HPDE6-E6E7 (cell line): ENCODE data around the gene GLDC.
"Not testable (repeated sequence)": the region's sequence is repeated elsewhere in the genome, so short reads cannot be mapped to it uniquely, and the experiment has no call there.

ENCODE experiments used
- DNase-seq: peaks from one replicate; pipeline ENCODE4 v3.0.0; 2011; ENCODE audit warnings: missing footprints; ENCODE audit errors: extremely low spot score

The GLDC gene

DNA sequence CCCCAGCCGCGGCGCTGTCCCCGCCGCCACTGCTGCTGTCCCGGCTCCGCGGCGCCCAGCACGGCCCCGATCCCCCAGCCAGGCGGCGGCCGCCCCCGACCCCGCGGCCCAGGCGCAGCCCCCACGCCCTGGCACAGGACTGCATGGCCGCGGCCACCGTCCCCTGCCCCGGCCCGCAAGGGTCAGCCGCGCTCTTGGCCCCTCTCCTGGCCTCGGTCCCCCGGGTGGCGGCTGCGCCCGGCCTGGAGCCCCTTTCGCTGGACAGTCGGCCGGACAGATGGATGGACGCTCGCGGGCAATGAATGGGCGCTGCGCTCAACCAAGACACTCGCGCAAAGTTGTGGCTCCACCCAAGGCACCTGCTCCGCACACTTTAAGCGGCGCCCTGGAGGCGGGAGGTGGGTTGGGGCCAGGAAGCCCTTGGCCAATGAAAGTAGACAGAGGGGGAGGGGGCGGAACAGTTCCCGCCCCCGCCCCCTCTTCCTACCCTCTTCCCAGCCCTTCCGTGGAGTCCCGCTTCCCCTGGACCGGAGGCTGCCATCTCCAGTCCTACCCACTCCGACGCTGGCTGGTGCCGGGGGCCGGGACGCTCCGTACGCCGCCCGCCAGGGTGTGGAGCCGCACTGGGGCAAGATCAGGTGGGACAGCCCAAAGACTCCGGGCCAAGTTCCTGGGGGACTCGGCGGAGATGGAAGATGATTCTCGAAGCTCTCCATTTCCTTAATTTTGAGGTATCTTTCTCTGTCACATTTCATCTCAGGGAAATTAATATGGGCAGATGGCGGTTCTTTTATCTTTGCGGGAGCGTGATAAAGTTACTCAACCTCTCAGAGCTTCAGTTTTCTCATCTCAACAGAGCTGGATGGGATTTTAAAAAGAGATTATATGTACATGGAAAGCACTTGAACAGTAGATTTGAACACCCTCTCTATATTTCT lies at the start of gene GLDC:
GLDC (minus strand) TSS at position 375 of the 938 bp plus-strand sequence; CDS start at position 145, 230 bp downstream.
- DNase-seq = peak; percentile 66

DNA sequence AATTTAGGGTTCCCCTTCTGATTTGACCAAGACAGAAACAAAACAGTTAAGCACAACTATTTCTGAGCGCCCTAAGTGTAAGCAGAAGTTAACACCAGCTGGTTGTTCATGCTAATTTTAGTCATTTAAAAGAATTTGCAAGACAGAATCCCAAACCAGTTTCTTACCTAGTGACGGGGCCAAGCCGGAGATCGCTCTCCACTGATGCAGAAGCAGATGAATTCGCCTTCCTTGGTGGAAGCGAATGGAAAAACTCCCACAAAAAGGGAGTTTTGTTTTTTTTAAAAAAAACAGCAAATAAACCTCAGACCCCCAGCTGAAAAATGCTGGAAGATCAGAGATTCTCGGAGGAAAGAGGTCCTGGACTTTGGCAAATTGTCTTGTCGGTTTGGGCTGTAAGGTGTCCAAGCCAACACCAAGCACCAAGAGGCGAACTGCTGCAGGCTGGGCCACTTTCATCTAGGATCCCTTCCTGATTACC lies 47.4 kb upstream of the GLDC start:
- DNase-seq = no peak

DNA sequence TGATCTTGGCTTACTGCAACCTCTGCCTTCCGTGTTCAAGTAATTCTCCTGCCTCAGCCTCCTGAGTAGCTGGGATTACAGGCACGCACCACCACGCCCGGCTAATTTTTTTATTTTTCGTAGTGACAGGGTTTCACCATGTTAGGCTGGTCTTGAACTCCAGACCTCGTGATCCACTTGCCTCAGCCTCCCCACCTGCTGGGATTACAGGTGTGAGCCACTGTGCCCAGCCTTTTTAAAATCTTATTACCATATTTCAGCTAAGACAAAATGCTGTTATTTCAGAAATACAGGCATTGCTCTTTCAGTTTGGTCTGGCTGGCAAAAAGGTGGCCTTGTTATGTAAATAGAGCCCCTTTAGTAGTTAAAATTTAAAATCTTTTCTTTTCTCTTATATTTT lies 46.9 kb upstream of the GLDC start:
- DNase-seq = no peak

DNA sequence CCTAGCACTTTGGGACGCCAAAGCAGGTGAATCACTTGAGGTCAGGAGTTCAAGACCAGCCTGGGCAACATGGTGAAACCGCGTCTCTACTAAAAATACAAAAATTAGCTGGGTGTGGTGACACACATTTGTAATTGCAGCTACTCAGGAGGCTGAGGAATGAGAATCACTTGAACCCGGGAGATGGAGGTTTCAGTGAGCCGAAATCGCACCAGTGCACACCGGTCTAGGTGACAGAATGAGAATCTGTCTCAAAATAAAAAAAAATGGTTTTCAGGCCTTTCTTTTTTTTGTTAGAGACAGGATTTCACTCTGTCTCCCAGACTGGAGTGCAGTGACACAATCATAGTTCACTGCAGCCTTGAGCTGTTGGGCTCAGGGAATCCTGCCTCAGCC lies 45.1 kb upstream of the GLDC start:
- DNase-seq = not testable (repeated sequence)

DNA sequence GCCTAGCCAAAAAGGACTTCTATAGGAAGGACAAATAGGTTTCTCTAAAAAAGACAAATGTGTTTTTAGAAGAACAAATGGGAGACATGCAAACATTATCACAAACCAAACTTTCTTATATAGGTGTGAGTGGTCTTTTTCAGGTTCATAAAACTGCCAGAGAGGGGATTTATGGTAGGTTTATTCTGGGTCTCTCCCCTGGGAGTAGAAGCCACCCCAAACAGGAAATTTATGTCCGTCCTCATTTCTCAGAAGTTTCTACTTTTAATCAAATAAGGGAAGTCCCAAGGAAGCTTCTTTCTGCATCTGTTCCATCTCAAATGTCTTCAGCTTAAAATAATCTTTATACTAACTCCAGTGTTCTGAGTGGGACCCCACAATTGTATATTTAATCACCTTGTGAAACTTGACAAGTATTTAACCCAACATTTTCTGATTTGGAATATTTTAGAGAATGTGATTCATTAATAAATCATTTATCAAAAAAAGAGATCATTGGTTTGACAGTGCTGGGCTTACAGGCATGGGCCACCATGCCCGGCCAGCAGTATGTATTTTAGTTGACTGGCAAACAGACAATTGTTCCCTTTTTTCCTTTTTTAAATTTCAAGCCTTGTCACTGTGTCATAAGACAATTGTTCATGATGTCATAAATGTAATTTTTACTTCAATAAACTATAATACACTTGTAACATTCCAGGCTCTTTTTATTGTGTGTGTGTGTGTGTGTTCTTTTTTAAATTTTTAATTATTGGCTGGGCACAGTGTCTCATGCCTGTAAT lies 44.6 kb upstream of the GLDC start:
- DNase-seq = no peak

DNA sequence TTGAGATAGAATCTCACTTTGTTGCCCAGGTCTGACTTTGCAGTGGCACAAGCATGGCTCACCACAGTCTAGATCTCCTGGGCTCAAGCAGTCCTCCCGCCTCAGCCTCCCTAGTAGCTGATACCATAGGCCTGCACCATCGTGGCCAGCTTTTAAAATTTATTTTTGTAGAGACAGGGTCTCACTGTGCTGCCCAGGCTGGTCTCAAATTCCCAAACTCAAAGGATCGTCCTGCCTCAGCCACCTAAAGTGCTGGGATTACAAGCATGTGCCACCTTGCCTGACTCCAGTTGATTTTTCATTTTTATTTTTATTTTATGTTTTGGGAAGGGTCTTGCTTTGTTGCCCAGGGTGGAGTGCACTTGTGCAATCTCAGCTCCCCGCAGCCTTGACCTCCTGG lies 41.7 kb upstream of the GLDC start:
- DNase-seq = no peak

DNA sequence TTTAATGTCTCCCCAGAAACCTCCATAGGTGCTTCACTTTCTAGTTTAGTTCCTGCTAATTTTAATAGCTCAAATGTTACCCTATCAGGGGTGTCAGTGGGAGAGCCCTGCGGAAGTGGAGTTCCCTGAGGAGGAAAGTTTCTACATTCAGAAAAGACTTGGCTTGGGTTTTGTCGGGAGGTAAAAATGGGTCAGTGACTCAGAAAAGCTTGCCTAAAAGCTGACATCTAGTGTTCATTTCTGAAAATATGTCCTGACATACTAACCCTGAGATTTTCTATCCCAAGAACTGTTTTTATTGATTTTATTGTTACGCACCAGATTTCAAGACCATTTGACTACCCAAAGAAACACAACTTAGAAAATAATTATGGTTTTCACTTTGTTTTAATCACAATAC lies 40.9 kb upstream of the GLDC start:
- DNase-seq = no peak

DNA sequence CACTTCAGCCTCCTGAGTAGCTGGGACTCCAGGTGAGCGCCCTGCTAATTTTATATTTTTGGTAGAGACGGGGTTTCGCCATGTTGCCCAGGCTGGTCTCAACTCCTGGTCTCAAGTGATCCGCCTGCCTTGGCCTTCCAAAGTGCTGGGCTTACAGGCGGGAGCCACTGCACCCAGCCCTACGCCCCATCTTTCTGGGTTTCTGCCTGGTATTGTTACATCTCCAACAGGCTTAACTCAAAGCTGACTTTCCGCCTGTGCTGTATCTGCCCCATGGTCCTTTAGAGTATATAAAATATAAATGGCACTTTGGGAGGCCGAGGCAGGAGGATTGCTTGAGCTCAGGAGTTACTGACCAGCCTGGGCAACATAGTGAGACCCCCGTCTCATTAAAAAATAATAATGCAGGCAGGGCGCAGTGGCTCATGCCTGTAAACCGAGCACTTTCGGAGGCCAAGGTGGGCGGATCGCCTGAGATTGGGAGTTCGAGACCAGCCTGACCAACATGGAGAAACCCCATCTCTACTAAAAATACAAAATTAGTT lies 36.5 kb upstream of the GLDC start:
- DNase-seq = no peak

DNA sequence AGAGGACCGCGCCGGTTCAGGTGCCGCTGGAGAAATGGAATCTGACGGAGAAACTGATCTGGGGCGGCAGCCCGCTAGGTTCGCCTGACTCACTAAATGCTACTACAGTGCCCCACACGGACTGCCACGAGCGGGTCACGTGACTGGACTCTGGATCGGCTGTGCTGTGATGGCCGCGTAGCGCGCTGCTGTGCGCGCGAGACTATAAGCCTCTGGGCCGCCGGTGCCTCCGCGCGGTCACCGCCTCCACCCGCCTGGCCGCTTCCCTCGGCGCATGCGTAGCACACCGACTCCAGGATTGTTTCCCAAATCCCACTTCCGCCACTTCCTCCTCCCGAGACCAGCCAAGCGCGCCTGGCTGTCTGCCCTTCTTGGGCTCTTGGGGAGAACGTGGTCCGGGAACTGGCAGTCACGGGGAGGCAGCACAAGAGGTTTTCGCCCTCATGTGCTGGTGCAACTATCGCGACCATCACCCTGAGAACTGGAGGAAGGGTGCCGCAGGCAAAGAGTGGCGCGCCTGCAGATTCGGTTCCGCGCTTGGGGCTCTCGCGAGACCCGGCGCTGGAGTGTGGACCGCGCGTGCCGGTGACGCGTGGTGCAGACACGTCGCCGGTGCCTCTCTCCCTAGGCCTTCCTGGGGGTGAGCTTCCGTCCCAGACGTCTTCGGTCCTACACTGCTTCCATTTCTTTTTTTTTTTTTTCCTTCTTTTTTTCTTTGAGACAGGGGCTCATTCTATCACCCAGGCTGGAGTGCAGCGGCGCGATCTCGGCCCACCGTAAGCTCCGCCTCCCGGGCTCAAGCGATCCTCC lies 35.8 kb upstream of the GLDC start:
- DNase-seq = peak; percentile 100

DNA sequence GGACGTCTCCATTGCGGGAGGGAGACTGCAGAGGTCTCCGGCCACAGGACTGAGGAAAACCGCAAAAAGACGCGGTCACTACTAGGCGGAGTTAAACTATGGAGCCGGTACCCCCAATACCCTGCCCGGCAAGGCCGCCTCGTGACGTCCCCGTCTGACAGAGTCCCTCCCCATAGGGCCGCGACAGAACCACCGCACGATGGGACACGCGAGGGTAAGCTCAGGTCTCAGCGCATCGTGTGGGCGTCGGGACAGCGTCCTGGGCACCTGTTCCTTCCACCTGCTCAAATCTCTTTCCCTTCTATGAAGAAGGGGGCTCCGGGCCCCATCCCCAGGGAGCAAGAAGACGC lies 35.2 kb upstream of the GLDC start:
- no peak for DNase-seq

DNA sequence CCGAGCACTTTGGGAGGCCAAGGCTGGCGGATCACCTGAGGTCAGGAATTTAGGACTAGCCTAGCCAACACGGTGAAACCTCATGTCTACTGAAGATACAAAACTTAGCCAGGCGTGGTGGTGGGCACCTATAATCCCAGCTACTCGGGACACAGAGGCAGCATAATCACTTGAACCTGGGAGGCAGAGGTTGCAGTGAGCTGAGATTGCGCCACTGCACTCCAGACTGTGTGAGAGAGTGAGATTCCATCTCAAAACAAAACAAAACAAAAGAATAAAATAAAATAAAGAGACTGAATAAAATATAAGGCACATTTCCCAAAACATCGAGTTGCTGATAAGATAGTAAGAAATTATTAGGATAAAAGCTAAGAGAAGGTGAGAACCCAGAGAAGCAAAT lies 32.3 kb upstream of the GLDC start:
- no peak for DNase-seq

DNA sequence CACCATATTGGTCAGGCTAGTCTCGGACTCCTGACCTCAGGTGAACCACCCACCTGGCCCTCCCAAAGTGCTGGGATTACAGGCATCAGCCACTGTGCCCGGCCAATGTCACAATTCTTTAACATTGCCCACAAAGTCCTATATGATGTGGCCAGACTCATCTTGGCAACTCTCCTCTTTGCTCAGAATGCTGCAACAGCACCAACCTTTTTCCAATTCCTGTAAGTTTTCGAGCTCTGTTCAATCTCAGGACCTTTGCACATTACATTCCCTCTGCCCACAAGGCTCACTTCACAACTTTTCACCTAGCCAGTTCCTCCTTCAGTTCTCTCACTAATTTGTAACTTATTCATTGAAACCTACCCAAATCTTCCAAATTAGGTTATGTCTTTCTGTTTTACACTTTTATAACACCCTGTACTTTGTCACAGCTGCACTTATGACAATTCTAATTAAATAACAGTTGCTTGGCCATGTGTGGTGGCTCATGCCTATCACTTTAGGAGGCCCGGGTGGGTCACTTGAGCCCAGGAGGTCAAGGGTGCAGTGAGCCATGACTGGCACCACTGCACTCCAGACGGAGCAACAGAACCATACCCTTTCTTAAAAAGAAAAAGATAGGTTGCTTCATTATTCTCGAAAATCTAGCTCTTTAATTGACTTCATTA lies 30.9 kb upstream of the GLDC start:
- DNase-seq = no peak

DNA sequence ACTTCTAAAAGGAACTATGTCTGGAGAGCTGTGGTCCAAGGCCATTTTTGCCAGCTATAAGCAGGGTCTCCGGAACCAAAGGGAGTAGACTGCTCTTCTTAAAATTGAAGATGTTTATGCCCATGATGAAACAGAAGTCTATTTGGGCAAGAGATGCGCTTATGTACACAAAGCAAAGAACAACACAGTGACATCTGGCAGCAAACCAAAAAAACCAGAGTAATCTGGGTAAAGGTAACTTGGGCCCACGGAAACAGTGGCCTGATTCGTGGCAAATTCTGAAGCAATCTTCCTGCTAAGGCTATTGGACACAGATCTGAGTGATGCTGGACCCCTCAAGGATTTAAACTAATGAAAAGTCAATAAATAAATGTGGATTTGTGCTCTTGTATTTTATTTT lies 29.7 kb upstream of the GLDC start:
- DNase-seq = no peak

DNA sequence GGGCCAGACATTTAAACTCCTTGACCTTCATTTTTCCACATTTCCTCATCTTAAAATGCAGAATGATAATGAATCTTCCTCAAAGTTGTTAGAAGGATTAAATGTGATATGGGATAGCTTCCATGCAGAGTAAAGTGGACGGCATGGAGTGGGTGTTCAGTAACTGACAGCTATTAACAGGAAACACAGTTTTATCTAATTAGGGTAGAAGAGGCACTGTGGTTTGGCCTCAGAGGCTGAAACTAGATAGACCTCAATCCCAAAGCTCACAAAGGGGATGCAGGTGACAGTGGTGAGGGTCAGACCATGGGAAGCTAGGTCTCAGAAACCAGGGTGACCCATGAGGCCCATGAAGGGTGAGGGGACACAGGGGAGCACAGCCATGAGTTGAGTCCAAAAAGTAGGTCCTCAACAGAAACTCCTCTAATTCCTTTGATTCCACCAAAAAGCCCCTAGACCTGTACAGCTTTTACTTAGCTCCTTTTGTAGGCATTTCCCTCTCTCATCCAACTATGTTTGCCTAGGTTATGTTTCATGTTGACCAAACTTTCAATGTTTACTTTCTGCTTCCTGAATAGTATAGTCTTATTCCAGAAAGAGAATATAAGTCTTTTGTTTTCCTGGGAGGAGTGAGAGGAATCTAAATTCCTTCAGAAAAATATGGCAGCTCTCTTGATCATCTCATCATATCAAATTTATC lies 27.9 kb upstream of the GLDC start:
- DNase-seq = no peak

DNA sequence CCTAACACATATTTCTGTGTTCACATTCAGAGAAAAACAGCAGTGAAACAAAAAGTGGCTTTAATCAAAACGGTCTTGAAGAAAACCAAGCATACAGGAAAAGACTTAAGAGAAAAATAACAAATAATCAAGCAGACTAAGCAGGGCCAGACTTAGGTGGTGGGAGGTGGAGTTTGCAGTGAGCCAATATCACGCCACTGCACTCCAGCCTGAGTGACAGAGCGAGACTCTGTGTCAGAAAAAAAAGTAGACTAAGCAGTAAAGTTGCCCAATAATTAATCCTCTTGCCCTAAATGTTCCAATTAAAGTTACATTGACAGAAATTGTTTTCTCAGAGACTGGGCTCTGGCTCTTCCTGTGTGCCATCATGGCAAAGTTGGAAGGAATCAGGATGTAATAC lies 26.6 kb upstream of the GLDC start:
- DNase-seq = no peak

DNA sequence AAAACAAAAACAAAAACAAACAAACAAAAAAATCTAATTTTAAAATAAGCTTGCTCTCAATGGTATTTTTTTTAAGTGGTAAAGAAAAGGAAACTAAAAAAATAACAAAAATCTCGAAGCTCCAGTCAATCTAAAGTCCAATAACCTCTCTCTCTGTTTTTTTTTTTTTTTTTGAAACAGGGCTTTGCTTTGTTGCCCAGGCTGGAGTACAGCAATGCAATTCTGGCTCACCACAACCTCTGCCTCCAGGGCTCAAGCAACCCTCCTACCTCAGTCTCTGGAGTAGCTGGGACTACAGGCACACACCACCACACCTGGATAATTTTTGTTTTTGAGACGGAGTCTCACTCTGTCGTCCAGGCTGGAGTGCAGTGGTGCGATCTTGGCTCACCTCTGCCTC lies 25.9 kb upstream of the GLDC start:
- DNase-seq = no peak

DNA sequence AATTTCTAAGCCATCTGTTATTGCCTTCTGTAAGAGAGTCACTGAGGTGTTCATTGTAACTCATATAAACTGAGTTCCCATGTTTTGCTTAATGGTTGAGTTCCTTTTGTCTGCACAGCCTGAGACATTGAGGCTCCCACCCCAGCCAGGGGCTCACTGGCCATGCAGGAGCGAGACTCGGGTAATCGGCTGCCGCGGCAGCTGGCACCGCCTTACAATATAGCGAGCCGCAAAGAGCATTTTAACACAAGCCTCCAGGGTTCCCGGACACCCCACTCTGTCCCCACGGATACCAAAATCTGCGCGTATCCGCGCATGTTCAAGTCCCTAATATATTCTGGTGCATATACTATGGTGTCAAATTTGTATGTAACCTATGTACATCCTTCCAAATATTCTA lies 24.4 kb upstream of the GLDC start:
- DNase-seq = no peak

DNA sequence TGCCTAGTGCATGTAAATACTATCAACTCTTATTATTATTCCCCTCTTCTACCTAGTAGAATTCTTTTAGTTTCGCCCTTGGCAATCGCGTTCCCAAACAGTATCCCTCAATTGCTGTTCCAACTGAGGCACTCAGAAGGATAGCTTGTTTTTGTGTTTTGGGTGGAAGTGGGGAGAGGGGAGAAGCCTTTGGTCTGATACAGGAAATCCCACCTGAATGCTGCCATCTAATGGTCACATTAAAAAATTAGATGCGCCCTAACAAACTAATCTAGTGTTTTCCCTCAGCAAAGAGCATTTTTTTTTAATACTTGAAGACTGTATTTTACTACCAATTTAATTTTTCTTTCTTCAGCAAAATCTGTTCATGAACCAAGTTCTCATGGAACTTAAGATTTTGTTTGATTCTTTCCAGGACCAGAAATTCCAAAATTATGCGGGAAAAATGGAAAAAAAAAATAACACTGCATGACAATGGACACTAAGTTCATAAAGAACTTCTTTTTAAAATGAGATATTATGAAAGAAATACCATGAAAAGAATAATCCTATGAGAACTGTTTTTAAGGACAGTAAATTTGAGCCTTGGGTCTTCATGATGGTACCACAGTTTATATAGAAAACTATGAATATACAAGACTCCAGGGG lies 22.2 kb upstream of the GLDC start:
- no peak for DNase-seq

DNA sequence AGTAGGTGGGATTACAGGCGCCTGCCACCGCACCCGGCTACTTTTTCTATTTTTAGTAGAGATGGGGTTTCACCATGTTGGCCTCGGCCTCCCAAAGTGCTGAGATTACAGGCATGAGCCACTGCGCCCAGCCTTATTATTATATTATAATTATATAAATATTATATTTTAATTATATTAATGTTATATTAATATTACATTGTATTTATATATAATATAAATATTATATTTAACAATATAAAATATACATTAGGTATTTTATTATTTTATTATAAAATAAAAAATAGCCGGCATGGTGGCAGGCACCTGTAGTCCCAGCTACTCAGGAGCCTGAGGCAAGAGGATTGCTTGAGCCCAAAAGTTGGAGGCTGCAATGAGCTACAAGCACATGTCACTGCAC lies 21.6 kb upstream of the GLDC start:
- DNase-seq = no peak

DNA sequence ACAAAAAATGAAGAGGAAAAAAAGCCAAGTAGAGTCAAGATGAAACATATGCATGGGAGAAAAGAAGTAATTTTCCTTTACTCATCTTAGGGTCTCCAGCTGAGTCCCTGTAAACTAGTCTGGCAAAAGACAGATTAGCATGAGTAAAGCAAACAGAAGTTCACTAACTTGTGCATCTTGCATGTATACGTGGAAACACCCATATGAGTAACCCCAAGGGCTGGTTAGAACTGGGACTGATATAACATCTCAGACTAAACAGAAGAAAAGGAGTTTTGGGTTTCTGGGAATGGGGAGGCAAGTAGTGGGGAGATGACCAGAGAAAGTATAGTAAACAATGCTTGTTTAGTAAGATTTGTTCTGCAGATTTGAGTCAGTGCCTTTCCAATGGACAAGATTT lies 20.1 kb upstream of the GLDC start:
- DNase-seq = no peak
